Erythroblast (primary cell): ENCODE results near the gene CLASP1.

ENCODE experiments used
- GATA1 ChIP-seq: IDR thresholded peaks from 2 replicates; pipeline ENCODE4 v1.6.1; 2011; ENCODE audit warnings: low read depth, mild to moderate bottlenecking, control low read depth, low read length, moderate library complexity
- POLR2A ChIP-seq: IDR thresholded peaks from 2 replicates; pipeline ENCODE4 v1.6.1; 2011; ENCODE audit warnings: mild to moderate bottlenecking, low read length

GRCh38 chr2:121377646-121378045 lies 271.6 kb downstream of the CLASP1 start:
- TF ChIP-seq POLR2A (no peak), GATA1 (no peak)
